Activated T-helper 1 cell treated with anti-CD3 and anti-CD28 coated beads, Interleukin-2, amount 50 U/mL, for 16 hours (primary cell): ENCODE measurements around the gene VWA2.

Source experiments
- DNase-seq, 2 donors: peaks; one replicate each; pipeline ENCODE4 v3.0.0-alpha.2; 2020; ENCODE audit warnings: low read depth in 1 of 2, low spot score in 1 of 2

Gene VWA2

DNA sequence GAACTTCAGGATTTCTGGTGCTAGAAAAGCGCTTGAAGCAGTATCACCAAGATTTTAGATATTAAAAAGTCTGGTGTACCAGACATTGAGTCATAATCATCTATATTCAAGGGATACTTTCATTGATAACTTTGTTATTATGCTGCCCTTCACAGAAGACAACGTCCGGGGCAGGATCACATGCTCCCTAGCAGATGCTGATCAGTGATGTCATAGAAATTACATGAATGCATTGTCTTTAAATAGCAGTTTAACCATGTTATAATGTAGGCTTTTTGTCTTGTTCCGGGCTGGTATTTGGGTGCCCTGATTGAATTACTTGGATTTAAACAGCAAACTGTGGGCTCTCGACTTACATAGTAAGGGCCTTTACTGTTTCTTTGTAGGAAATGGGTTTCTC, 54.0 kb downstream of the VWA2 start:
- no peak for DNase-seq

DNA sequence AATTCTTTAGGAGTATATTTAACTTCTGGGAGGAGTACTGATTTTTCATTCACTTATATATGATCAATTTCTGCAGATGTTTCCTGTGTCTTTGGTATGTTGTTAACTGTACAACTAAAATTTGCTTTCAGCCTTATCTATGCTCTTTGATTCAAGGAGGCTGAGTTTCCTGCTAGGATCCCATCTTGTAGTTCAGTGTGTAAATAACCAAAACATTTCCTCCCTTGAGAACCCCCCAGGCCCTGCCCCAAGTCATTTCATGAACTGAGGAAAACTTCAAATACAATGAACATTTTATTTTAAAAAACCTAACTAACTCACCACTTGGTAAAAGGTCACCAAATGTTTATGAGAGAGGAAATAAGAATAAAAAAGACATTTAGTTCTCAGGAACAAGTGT, 55.5 kb downstream of the VWA2 start:
- no peak for DNase-seq

DNA sequence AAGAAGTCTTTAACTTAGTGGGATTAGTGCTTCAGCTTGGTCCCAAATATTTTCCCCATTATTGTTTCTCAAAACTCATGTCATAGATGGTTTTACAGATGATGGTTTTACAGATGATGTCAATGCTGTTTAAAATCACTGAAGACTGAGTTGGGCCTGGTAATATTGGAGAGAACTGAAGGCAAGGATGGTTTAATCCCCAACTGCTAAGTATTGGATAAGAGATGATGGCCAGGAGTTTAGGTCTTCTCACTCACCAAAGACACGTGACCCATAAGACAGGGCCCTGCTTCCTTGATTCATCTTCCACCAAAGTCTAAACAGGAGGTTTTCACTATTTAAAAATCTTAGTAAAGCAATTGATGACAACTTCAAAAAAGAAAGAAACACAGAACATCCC, 56.3 kb downstream of the VWA2 start:
- no peak for DNase-seq

DNA sequence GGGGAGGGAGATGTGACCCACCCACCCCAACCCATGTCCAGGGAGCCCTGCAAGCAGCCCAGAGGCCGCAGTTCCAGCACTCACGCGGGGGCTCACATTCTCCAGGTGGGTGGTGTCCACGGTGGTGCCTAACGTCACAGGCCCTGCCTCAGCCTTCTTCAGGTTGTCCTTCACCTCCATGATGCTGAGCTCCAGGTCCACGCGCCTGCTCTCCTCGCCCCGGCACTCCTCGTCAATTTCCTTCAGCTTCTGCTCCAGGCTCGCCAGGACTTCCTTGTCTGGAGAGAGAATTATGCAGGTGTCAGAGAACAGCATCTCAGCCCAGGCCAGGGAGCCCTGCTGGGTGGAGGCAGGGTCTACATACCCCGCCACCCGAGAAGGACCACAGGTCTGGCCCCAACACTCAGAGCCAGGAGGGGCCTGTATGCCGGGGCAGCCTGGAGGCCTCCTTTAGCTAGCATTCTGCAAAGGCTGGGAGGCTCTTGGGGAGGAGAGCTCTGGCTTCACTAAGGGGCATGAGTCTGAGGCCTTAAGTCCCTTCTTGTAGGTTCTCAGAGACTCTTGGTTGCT, 58.2 kb downstream of the VWA2 start:
- no peak for DNase-seq

DNA sequence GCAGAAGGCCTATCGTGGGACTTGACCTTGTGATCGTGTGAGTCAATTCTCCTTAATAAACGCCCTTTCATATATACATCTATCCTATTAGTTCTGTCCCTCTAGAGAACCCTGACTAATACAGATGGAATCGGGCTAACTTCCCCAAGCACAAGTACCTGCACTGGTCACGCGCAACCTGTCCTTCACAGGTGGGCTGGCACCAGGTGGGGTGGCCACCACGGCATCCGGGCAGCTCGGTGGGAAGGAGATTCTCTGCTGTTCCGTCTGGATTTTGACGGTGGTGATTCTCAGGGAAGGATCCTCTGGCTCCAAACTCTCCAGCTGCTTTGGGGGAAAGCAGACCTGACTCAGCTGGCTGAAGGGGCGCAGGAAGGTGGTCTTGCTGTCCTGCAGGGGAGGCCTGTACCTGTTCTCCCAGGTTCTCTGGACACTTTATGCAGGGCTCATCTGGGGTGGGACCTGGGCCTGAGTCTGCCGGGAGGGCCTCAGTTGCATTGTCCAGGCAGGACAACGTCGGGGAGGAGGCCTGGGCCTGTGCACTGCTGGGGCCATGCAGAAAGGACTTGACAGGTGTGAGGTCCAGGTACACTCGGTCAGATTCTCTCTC, 61.1 kb downstream of the VWA2 start:
- no peak for DNase-seq

DNA sequence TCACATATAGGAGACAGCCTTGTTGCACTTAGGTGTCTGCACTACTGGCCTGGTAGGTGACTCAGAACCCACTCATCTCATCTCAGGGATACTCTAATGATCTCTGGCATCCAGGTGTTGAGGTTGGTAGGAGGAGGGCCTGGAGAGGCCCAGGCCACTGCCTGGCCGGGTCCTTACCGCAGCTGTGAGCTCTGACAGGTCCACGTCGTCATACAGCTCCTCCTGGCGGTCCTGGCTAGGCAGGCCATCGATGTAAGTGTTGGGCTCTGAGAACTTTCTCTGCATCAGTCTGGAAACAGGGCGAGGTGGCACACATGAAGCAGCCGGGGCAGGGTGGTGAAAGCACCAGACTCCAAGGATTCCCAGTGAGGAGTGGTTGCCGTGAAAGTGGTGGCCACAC, 62.1 kb downstream of the VWA2 start:
- DNase-seq: no peak

DNA sequence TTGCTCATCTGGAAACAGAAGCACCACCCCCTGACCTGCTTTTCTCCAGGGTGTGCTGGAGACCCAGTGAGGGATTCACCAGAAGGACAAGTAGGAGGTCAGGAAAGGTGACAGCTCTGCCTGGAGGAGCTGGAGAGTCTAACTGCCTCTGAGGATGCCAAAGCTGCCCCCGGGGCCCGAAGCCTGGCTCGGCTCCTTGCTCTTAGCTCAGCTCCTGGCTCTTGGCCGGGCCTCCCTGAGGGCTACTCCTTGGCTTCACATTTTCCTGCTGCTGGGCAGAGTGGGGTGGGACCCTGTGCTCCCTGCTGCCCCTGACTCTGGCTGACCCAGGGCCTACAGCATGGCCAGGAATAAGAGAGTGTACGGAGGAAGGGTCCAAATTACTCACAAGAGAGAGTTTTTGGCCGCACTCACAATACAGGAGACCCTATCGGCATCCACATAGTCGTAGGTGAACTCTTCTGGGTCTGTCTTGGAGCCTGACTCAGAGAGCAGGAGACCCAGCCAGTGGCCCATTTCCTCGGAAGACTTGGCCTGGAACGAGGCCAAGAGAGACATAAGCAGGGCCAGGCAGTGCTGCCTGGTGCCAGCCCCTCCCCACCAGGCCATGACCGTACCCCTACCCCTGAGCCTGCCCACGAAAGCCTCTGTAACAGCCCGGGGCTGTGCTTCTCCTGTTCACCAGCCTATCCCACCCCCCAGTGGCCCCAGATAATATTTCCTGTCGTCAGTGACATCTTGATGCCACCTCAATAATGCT, 63.1 kb downstream of the VWA2 start:
- no peak for DNase-seq

DNA sequence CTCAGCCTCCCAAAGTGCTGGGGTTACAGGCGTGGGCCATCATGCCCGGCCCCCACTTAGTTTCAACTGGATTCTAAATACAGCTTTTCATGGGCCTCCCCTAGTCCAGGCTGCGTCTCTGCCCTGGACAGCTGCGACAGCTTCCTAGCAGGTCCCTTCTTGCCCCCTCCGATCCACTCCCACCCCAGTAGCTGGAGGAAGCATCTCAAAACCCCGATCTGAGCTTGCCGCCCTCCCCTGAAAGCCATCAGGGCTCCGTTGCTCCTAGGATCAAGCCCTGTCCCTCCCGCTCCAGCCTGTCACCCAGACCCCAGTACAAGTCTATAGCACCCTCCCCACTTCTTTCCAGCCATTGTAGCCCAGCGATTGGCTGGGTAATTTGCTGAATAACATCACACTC, 64.5 kb downstream of the VWA2 start:
- no peak for DNase-seq

DNA sequence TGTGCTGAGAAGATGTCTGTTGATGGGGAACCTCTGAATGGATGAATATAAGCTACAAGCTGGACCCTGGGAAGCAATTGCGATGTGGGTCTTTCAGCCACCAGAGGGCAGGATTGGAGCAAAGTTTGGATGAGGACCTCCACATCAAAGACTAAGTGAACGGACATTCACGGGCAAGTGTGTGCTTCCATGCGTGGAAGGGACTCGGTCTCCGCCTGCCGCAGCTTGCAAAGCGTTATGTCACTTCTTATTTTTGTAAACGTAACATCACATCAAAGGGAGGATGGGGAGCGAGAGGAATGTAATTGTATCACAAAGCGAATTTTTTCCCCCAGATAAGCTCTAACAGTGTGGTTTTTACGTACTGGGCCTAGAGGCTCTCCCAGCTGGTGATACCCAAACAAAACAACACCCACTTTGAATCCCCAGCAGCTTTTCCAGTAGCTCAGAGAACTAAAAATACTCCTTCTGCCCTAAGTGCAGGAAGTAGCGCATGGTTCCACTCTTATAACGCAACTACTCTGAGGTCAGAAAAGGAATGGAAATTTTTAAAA, 65.0 kb downstream of the VWA2 start:
- peak; percentile 26 to 27 for DNase-seq

DNA sequence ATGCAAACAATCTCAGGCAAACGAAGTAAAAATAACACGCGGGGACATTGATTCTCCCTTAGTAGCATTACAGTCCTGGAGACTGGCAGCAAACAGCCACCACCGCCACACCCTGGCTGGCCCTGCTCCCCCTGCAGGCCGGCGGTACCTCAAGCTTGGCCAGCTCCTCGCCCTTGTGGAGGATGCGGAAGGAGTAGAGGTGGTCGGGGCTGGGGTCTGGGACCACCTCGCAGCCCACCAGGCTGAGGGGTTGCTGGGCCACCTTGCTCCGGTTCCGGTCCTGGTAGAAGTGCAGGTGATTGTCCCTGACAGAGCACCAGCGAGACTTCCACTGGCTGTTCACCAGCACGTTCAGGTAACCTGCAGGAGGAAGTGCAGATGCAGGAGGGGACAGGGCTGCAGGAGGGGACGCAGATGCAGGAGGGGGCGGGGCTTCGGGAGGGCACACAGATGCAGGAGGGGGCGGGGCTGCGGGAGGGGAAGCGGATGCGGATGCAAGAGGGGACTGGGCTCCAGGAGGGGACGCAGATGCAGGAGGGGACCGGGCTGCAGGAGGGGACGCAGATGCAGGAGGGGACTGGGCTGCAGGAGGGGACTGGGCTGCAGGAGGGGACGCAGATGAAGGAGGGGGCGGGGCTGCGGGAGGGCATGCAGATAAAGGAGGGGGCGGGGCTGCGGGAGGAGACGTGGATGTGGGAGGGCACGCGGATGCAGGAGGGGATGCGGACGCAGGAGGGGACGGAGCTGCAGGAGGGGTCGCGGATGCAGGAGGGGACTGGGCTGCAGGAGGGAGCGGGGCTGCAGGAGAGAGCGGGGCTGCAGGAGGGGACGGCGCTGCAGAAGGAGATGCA, 65.7 kb downstream of the VWA2 start:
- peak; percentile 27 to 35 for DNase-seq

DNA sequence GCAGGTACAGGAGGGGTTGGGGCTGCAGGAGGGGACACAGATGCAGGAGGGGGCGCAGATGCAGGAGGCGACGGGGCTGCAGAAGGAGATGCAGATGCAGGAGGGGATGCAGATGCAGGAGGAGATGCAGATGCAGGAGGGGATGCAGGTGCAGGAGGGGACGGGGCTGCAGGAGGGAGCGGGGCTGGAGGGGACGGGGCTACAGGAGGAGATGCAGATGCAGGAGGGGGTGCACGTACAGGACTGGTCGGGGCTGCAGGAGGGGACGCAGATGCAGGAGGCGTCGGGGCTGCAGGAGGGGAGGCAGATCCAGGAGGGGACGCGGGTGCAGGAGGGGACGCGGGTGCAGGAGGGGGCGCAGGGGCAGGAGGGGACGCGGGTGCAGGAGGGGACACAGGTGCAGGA, 66.5 kb downstream of the VWA2 start:
- no peak for DNase-seq

DNA sequence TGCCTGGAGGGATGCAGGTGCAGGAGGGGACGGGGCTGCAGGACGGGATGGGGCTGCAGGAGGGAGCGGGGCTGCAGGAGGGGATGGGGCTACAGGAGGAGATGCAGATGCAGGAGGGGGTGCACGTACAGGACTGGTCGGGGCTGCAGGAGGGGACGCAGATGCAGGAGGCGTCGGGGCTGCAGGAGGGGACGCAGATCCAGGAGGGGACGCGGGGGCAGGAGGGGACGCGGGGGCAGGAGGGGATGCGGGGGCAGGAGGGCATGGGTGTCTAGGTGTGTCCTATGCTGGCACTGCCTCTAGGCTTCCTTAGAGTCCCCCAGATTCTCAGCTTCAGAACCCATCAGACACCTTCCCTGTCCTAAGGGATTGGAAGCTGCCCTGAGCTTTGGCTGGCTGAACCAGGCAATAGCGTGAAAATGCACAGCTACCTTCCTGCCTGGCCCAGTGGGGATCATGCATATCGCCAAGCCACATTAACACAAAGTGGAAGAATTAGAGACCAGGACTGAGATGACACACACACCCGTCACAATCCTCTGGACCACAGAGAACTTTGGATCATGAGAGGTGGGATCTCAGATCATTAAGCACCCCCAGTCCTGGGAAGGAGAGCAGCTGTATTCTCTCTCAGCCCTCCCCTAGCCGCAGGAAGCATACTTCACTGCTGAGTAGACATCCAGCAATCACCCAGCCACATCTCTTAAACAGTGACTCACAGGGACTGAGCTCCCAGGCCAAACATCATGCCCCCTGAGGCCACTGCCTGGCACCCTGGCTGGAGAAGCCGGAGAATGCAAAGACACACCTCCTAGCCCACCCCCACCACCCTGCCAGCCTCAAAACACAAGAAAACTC, 67.3 kb downstream of the VWA2 start:
- DNase-seq: no peak

DNA sequence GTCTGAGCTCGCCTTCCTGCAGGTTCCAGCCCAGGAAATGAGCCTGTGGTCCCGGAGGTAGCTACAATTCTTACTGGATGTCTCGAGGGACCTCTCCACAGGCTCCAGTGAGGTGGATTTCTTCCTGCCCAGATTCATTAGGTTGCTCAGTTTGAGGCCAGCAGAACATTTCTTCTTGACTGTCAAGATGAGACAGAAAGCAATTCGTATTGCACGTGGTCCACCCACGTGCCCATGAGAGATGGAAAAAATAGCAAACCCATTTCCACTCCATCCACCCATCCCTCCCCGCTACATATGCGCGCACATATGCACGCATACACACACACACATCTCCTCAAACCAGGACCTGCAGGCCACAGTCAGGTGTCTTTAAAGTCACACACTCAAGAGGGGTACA, 68.7 kb downstream of the VWA2 start:
- DNase-seq: no peak

DNA sequence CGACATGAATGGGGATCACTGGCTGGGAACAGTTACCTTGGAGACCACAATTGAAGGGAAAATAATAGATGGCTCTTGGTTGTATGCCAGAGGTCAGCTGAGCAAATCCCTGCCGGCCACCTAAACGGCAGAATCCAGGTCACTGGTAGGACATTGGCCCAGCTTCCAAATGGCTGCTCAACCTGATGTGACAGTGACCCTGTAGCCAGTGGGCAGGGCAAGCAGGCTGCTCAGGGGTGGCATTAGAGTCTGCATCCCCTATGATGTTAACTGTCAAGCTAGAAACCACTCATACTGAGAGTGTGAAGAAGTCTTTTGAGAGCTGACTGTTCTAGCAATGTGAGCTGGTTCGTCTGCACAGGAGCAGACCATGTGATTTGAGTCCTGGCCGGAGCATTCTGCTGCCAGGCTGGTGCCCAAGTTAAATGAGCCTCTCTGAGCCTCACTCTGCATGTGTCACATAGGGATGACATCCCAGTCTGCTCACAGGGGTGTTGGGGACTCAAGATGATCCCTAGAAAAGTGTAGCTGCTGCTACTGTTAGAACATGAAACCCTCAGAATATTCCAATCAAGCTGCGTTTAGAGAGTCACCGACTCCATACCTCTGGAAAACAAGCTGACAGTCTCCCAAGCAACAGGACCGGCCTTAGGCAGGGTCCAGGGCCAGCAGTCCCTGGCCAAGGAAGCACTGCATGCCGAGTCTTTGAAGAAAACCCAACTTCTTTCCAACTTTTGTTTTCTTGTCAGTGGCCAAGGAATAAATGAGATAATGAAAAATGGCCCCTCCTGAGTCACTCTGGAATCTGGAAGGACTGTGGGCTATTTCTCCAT, 69.7 kb downstream of the VWA2 start:
- DNase-seq: no peak

DNA sequence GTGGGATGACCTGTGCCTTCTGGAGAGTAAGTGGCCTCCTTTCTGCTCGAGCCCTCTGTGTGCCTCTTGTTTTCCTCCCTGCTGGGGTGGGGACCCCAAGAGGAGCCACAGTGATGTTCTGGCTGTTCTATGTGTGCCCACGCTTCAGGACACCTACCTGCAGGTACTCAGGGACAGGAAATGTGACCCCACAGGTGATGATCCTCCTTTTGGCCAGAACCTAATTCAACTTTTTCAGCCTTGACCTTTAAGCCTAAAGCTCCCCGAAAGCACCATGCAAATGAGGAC, 70.3 kb downstream of the VWA2 start:
- DNase-seq: no peak

DNA sequence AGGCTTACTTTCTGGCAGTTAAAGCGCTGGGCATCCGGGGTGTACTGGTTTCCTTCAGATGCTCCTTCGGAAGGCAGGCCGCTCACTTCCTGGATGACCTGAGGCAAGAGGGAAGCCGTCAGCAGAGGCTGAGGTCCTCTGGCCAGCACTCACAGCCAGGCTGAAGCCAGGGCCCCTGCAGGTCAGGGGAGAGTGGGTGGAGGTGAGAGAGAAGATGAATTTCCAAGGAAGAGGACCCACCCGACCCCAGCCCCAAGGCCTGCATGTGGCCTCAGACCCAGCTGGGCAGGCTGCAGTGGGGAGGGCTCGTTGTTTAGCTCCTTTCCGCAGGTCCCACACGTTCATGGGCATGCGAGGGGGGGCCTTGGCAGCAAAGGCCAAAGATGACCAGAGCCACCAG, 71.3 kb downstream of the VWA2 start:
- no peak for DNase-seq

DNA sequence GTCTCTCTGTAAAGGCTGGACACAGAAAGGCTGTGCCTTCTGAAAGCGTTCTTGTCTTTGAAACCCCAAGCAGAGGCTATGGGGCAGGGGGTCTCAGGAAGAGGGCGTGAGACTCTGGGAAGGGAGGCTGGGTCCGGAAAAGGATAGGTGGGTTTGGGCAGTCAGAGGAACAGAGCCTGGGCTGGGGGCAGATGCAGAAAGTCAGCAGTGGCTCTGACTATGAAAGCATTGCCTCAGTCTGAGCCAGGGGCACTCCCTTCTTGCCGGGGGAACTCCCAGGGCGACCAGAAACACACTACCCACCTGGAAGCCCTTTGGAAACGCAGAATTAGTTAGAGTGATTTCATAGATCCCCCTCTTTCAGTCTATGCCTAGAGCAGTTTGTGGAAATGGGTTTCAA, 72.0 kb downstream of the VWA2 start:
- no peak for DNase-seq

DNA sequence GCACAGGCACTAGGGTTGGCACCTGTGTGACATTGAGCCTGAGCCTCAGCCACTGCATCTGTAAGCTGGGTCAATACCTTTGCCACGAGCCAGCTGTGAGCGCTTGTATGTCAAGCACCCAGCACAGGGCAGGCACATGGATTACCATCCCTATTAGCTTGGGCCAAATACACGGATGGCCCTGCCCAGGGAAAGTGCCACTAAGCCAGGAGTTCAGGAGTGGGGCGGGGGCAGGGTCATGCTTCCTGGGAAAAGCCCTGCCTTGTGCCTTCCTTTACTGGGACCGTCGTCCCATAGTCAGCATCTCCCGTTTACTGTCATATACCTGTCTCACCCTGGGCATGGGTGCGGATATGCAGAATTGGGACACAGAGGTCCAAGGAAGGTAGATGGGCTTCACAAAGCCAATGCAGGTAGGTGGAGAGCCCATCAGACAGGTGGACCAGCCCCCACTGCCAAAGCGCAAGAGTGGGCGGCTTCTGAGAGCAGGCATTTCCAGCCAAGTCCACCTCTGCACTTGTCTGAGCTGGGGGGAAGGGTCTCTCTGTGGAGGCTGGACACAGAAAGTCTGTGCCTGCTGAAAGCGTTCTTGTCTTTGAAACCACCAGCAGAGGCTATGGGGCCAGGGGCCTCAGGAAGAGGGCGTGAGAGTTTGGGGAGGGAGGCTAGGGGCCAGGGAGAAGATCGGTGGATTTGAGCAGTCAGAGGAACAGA, 72.6 kb downstream of the VWA2 start:
- DNase-seq: no peak

DNA sequence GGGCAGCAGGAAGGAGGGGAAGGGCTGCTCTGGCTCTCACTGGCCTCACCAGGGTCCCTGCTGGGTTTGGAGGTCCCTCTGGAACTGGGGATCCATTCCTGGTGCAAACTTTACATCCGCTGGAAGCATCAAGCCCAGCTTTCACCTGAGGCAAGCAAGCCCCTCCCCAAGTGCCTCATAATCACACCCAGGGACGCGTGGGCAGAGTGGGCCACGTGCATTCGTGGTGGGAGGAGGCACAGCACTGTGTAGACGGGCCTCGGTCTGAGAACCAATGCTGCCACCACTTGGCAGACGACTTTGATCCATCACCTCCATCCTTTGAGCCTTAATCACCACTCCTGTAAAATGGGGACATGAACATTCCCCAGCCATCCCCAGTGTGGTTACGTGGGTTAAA, 74.1 kb downstream of the VWA2 start:
- no peak for DNase-seq
